Stimulated activated CD8-positive, alpha-beta memory T cell treated with anti-CD3 and anti-CD28 coated beads, Interleukin-12 subunit alpha, Interleukin-12 subunit beta, amount 100 ng/mL, for 4 hours (primary cell): ENCODE results near the gene RSAD2.
A peak's percentile ranks its signal among the peaks of the same experiment; 100 is the strongest.

ENCODE experiments used
- DNase-seq: peaks from one replicate; pipeline ENCODE4 v3.0.0-alpha.2; 2020; ENCODE audit warnings: low read depth

The RSAD2 gene

DNA sequence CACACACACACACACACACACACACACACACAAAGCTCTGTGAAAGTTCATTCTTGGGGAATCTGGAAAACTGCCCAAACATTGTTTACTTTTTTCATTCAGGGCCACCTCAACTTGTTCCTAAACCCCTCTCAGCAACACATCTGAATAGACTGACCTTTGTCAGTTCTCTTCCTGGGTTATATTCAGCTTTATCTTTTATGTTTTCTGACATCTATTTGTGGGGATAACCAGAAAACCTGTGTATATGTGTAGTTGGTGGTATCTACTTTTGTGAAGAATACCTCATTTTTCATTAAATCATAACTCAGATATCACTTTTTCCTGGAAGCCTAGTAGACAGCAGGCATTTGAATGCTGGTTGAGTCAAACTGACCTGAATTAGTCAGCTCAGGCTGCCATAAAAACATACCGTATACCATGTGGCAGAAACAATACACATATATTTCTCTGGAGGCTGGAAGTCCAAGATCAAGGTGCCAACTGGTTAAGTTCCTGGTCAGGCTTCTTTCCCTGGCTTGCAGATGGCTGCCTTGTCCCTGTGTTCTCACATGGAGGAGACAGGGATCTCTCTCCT is 28.7 kb downstream of the RSAD2 start:
- no peak for DNase-seq

DNA sequence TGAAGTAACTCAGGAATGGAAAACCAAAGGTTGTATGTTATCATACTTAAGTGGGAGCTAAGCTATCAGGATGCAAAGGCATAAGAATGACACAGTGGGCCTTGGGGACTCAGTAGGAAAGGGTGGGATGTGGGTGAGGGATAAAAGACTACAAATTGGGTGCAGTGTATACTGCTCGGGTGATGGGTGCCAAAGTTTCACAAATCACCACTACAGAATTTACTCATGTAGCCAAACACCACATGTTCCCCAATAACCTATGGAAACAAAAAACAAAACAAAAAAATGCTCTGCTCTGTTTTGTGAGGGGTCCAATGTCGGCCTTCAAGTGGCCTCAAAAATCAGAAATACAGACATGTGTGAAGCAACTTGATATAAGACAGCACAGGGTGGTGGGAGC is 30.7 kb downstream of the RSAD2 start:
- no peak for DNase-seq

DNA sequence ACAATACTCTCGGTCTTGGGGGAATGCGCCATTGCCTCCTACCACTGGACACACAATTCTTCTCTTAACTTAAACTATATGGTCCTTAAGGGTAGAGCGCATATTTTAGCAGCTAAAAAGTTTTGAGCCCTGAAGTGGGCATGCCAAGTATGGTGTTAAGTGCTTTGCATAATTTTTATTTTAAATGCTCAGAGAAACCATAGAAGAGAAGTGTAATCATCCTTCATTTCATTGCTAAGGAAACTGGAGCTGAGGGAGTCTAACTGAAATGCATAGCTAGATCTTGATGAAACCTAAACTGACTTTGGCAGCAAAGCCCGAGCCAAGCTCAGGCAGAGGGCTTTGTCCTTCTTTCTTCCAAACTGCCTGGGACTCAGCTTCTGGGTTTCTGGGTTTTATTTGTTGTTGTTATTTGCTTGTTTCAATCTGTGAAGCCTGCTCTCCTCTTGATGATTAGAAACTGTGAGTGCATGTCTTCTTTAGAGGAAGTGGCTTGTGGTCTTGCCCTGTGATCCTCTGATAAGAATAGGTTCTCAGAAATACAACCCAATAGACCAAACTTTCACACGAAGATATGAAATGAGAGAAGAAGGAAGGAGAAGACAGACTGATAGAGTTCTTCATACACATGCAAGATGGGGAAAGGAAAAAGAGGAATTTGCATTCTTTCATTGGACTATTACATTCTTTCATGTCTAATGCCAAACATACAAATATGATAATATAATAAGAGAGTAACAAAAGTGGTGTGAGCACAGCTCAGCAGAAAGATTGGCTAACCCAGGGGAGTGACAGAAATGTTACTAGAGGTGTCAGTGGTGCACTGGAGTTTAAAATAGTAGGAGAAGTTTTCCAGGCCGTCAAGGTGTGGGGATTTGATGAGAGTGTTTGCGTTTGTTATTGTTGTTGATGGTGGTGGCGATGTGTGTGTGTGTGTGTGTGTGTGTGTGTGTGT is 32.1 kb downstream of the RSAD2 start:
- no peak for DNase-seq

DNA sequence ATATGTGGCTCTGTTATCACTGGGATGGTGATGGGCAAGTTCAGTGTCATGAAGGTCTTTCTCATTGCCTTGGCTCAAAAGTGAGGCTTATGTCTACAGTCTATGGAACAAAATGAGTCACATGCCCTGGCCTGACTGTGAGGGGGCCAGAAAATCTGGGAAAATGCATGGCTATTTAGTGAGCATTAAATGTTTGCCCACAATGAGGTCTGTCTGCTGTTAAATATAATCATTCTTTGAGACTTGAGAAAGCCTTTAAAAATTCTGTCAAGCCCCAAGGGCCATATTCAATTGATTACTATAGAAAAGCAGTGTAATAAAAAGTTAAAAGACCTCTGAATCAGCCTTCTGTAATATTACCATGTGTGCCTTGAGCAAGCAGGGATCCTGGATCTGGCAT is 34.1 kb downstream of the RSAD2 start:
- no peak for DNase-seq

DNA sequence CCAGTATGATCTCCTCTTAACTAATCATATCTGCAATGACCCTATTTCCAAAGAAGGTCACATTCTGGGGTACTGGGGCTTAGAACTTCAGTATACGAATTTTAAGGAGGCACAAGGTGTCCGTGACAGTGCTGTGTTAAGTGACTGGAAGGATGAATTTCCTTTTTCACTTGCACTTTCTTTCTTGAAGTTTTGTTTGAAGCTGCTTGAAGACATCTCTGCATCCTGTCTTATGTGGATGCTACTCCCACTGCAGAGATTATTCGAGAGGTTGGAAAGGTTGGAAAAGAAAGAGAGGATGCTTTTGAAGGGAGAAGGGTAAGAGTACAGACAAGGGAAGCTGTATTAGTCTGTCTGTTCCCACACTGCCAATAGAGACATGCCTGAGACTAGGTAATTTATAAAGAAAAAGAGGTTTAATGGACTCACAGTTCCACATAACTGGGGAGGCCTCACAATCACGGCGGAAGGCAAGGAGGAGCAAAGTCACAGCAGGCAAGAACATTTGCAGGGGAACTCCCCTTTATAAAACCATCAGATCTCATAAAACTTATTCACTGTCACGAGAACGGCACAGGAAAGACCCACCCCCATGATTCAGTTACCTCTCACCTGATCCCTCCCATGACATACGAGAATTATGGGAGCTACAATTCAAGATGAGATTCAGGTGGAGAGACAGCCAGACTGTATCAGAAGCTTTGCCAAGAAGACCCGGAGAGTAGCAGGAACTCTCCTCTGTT is 36.0 kb downstream of the RSAD2 start:
- DNase-seq: no peak

DNA sequence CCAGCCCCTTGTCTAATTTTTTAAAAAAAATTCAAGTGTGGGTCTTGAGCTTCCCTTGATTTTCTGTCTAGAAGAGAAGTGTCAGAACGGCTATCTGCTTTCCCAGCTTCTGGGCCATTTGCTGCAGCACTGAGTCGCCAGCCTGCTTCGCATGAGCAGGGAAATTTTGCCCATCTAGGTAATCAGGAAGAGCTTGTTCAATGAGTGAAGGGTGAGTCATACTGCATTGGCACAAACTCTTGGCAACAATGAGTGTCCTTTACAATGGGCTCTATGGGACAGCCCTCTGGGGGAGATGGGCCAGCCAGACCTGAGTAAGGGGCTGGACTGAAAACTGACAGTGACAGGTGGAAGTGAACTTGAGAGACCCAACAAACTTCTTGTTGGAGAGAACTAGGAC is 37.3 kb downstream of the RSAD2 start:
- DNase-seq: no peak

DNA sequence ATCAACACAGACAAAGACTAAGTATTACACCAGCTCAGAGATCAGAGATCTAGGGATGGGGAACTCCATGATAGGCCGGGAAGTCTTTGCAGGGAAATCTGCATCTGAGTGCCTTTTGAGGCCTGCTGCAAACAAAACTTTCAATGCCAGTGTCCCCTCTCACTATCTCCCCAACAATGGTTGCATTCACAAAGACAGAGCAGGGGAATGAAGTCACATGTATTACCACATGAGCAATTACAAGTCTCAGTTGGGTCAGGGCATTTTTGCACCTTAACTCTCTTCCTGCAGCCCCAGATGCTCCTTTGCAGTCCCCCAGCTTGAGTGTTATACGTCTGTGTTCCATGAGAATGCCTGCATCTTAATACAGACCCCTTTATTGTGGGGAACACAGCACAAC is 37.8 kb downstream of the RSAD2 start:
- DNase-seq: no peak

DNA sequence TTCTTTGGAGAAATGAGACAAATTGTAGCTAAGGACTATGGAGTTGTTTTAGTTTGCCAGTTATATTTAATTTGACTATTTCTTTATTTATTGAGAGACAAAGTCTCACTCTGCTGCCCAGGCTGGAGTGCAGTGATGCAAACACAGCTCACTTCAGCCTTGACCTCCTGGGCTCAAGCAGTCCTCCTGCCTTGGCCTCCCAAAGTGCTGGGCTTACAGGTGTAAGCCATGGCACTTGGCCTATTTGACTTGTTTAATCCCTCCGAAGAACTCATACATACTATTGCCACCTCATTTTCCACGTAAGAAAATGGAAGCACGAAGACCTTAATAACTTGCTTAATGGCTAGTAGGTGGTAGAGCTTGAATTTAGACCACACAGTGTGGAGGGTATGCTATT is 38.6 kb downstream of the RSAD2 start:
- no peak for DNase-seq

DNA sequence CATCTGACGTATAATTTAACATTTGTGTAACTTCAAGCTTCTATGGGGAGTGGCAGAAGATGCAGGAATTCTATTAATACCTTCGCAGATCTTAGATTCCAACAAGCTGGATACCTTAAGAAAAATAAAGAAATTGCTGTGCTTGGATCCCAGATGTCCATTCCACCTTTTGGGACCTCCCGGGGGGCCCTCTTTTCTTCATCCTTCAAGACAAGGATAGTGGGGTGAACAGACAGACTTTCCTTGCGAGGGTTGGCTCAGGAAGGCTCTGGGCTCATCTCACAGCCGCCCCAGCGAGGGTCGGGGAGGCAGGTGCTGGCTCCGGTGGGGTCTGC is 39.1 kb downstream of the RSAD2 start:
- DNase-seq: no peak

DNA sequence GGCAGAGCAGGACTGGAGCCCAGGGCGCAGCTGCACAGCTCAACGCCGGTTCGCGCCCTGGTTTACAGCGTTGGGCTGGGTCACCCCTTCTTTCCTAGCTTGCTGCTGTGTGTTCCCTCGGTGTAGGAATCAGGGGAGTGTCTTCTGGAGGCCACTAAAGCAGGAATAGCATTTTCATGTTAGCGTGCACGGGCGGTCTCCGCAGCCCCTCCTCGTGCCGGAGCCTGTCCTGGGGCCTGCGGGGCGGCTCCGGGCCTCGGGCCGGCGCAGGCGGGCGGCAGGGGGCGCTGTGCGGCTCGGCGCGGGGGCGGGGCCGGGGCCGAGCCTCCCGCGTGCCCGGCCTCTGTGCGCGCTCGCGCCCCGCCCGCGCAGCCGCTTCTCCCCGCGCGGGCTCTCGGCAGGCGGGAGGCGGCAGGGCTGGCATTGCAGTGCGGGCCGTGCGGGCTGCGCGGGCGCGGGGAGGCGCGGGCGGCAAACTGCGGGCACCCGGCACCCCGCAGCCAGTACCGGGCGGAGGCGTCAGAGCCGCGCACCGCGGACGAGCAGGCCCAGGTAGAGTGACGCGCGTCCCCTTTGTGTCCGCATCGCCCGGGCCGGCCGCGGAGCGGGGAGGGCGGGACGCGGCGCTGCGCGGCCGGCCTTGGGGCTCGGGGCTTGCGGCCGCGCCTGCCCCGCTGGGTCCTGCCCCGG is 39.6 kb downstream of the RSAD2 start, which contains the start of gene RNF144A:
Gene RNF144A (plus strand): TSS at position 342 of the 690 bp plus-strand sequence. CDS start 79,515 bp downstream, outside the sequence.
- peak; percentile 67 for DNase-seq

DNA sequence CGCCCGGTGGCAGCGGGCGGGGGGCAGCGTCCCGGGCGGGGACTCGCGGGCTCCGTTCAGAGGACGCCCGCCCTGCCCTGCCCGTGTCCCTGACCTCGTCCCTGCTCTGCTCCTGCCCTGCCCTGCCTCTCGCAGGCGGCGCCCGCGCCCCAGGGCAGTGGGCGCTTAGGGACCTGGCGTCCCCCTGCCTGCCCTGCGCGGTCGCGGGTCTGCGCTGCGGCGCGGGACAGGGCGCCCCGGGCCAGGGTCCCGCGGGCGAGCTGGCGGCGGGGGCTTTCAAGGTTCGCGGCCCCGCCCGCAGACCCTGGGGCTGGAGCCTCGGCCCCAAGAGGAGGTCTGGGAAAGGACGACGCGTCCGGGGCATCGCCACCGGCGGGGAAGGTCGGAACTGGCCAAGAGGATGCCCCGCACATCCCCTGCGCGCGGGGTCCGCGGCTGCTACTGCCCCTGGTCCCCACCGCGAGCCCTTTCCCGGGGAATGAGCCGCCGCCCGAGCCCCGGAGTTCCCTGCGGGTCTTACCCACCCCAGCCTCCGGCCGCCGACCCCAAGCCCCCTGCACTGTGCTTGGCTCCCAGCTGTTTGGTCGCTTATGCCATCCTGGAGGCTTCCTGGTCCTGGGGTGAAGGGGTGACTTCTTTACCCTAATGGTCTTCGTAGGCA is 40.3 kb downstream of the RSAD2 start:
- DNase-seq: no peak

DNA sequence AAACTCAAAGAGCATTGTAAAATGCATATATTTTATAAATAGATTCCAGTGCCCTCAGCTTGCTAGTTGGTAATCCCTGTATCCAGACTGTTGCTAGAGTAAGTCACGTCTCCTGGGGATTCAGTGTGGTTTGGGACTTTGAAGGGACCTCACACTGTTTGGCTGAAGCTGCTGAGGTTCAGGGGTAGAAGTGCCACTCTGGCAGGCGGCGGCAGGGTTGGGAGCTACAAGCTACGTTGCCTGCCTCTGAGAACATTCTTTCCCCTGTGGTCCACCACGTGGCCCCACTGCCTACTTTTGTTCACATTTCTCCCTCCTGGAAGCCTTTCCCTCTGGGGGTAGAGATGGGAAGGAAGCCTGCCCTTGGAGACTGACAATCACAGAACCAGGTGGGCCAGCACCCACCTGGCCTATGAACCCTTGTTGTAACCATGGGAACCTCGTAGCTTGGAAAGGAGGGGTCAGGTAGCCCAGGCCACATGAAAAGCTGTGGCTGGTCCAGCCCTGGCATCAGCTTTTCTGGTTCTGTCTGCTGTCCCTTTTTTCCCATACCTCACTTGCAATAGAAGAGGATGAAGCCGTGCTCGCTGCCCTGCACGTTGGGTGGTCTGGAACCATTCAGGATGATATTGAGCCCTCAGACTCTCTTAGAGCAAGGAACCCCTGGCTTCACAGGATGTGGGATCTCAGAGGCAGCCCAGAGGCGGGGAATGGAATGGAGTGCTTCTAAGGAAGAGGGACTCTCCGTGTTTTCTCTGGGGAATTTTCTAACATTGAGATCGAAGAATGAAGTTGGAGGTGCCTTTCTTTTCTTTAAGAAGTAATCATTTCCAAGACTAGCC is 42.5 kb downstream of the RSAD2 start:
- DNase-seq: no peak

DNA sequence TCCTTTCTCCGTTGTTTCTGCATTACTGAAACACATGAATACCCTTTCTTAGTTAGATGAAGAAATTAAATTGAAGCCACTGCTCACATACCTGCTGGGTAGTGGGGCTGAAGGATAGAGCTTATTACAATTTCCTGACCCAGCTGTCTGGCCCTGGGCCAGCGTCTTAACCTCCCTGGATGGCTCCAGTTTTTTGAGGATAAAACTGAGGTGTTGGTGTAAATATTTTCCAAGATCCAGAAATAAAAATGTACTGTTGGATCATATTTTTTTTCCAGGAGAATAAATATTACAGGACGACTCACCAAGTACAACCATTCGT is 43.1 kb downstream of the RSAD2 start:
- DNase-seq: no peak

DNA sequence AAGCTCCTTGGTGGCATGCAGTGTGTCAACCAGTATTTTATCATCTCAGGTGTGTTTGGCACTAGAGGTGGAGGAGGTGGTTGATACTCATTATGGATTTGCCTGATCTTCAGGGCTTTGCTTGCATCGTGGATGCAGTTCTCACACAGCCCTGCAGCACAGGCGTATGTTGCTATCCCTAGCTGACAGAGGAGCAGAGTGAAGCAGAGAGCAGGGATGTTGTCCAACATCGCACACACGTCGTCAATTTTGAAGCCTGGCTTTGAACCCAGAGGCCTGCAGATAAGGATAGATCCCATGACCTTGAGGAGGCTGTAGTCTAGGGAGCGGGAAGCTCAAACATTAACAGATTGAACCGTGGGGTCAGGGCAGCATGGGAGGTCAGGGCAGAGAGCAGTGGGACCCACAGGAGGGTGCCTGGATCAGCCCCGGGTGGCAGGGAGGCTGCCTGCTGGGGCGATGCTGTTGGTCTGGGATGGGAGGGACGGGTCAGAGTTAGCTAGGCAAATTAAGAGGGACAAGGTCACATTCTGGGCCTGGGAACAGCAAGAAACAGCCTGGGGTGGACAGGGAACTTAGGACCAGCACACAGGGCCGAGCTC is 43.8 kb downstream of the RSAD2 start:
- DNase-seq: no peak

DNA sequence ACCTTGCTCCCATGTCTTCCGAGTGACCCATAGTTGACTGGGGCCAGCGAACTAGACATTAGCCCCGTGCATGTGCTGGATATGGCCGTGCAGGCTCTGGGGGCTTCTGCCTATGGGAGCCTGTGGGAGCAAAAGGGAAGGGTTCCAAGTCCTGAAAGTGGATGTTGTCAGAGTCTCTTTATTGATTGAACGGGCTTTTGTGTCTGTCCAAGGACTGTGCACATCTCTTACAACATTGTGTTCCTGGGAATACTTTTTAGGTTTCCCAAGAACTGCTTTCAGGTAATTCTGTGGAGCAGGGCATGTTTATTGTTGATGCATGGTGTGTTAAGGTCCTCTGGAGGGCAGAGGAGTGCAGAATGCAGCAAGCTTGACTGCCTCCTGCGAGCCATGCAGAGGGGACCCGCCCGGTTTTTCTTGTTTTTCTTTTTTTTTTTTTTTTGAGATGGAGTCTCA is 44.7 kb downstream of the RSAD2 start:
- no peak for DNase-seq

DNA sequence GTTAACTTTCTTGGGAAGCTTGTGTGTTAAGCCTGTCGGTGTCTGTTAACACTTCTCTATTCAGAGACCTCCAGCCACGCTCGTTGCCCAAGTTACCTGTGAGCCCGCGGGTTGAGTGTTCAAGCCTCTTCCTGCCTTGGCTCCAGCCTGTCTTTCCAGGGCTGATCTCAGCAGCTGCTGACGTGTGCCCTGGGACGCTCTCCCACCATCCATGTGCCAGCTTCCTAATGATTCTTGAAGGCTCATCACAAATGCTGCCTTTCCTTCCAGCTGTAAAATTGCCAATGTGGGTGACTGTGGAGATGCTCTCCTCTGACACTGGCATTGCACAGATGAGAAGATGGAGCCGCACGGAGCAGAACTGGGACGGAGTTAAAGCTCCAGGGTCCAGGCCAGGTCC is 45.7 kb downstream of the RSAD2 start:
- DNase-seq: no peak

DNA sequence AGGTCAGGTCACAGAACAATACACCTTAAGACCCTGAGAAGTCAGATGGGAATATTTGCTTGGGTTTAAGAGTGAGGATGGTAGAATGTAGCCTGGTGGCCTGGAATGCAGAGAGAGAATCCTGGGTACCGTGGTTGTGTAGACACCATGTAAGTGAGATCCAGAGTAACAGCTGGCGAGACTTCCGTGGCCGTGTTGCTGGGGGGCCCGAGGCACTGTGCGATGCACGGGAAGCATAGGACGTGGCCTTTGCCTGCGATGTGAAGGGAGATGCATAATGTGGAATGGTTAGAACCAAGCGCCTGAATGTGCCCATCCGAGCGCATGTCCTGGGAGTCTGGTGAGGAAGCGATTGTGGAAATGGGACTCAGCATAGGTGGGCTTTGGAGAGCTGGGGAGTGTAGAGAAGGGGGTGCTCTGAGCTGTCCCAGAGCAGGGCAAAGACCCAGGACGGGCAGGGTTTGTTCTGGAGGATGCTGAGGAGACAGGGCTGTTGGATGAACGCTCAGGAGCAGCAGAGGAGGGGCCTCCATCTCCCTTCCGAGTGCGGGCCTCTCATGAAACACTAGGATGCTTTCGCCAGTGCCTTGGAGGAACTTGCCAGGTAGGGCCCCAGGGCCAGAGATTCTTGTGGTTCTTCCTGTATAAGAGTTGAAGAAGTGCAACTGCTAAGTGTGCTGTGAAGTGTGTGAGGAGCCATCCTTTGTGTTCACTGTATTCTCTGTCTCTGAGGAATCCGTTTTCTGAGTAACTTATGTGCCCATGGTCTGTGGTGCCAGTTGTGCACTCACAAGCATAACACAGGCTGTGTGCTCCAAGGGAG is 46.7 kb downstream of the RSAD2 start:
- DNase-seq: no peak

DNA sequence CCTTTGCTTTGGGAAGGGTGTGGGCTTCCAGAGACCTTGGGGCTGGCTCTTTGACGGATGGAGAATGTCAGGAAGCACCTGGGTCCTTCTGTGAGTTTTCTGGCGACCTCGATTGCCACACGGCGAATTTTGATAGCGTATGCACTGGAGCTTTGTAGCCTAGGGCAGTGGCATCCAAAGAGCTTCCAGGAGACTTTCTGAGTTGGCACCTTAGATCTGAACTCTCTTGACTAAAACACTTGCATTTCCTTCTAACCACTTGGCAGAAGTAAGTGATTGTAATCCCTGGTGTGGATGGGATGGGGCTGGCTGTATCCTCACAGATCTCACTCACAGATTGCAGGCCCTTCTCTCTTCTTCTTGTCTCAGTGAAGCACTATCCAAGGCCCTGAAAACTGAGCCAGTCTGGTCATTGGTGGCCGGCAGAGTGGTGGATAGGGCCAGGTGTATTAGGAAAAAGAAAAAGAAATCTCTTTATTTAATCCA is 47.4 kb downstream of the RSAD2 start:
- DNase-seq: no peak

DNA sequence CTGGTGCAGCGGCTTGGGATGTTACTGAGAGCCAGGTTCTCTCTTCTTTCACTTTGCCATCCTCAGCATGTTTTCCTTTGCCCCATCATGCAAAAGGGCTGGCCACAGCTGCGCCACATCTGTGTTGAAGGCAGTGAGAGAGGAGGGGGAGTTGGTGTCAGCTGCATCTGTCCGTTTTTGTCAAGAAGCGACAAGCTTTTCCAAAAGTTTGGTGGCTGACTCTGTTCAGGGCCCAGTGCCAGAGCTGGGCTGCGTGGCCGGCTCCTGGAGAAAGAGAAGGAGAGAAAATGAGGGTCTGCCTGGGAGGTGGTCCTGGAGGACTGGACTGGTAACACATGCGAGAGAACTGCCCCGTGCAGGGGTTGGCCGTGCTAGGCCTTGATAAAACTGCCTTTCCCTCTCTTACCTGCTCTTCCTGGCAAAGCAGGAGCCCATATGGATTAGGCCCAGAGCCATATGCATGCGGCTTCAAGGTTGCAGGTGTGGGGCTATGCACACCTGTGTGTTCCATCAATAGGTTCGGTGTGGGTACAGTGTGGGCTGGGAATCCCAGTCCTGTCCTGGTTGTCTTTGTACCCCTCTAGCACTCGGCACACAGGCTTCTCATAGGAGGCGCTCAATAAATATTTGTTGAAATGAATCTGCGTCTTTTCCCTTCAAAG is 48.6 kb downstream of the RSAD2 start:
- DNase-seq: no peak
